Activated CD8-positive, alpha-beta T cell treated with anti-CD3 and anti-CD28 coated beads for 36 hours (primary cell): Measurements from ENCODE around the gene ATP9B. TPM values are rescaled to one million over a fixed set of nuclear protein-coding genes. Genes with fewer than 3 reads are reported as not detected.
"Not testable (repeated sequence)": the region's sequence is repeated elsewhere in the genome, so short reads cannot be mapped to it uniquely, and the experiment has no call there.

Experiments
- ATAC-seq: fragments of 200-7000 bp; cut with Tn5 transposase; one replicate; pipeline ENCODE4 v1.10.0; 2021; ENCODE audit warnings: mild to moderate bottlenecking, moderate library complexity
- CTCF ChIA-PET: fragments of 350-600 bp; sonication (Branson Sonifier 250); formaldehyde crosslinking; loops from one replicate; lab custom pipeline; 2021; ENCODE audit warnings: antibody characterized with exemption; lab: Charles Lee
- POLR2A ChIA-PET: fragments of 350-600 bp; sonication (Branson Sonifier 250); formaldehyde crosslinking; loops from one replicate; lab custom pipeline; 2021; ENCODE audit warnings: antibody characterized with exemption; lab: Charles Lee
- DNase-seq: peaks from one replicate; pipeline ENCODE4 v3.0.0-alpha.2; 2020
- H3K27ac Mint-ChIP-seq: one replicate; pipeline ENCODE4 v1.8.0; 2021; ENCODE audit warnings: mild to moderate bottlenecking, mixed read lengths
- H3K27me3 Mint-ChIP-seq: one replicate; pipeline ENCODE4 v1.8.0; 2021; ENCODE audit warnings: mixed read lengths
- H3K36me3 Mint-ChIP-seq: one replicate; pipeline ENCODE4 v1.8.0; 2021; ENCODE audit warnings: low read depth, mixed read lengths
- H3K4me1 Mint-ChIP-seq: one replicate; pipeline ENCODE4 v1.8.0; 2021; ENCODE audit warnings: low read depth, mixed read lengths
- H3K4me3 Mint-ChIP-seq: one replicate; pipeline ENCODE4 v1.8.0; 2021; ENCODE audit warnings: mild to moderate bottlenecking, moderate library complexity, mixed read lengths
- H3K9me3 Mint-ChIP-seq: one replicate; pipeline ENCODE4 v1.8.0; 2021; ENCODE audit warnings: mixed read lengths
- CTCF ChIP-seq: fragments of 200-600 bp; IDR thresholded peaks from one replicate; pipeline ENCODE4 v1.8.0; 2022; ENCODE audit warnings: antibody characterized with exemption, mild to moderate bottlenecking
- intact Hi-C: fragments of 100-400 bp; cut with micrococcal nuclease; formaldehyde crosslinking; loops from one replicate; pipeline ENCODE4 v1.10.0; 2022
- total RNA-seq, 2 experiments: library from RNA; stranded (reverse); gene quantifications; one replicate each; pipeline ENCODE4 v1.2.3, GENCODE V29; 2021

ATP9B gene
- total RNA-seq, 2 experiments from 2014 or later, result 18.9 to 21.1 TPM

DNA sequence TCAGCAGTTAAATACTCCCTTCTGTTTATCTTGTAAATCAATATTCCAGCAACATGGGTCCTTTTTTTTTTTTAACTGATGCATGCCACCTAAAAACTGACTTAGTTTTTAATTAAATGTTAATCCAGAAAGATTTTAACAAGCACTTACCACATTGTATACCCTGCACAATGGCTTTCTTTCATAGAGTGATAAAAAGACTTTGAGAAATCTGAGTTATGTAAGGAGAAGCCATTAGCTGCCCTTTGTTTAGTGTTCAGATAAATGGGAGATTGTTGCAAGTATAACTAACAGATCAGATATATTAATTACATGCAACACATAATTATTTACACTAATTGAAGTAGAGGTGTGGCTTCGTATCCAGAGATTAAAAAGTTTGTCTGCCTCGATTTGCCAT is 303.8 kb downstream of the ATP9B start:
- Mint-ChIP-seq H3K36me3 (peaks cover 5% of the 10 kb centered on the region), H3K27ac (peak overlapping the region; percentile 42), H3K4me1 (peaks cover 22% of the 10 kb centered on the region), H3K9me3 (no peaks in the 10 kb centered on the region), H3K4me3 (no peak overlapping the region), H3K27me3 (no peaks in the 10 kb centered on the region)
- ATAC-seq (no peak), DNase-seq (no peak)
- TF ChIP-seq CTCF, result no peak
- ChIA-PET POLR2A (interaction anchor here (1.0 kb wide), 1 partner anchor 116 kb away, joined by 3 read pairs; no protein-coding TSS in a partner anchor), CTCF (interaction anchor here (3.3 kb wide), 1 partner anchor 157 kb away, joined by 11 read pairs; no protein-coding TSS in a partner anchor)
- intact Hi-C loops, result no loop called here

DNA sequence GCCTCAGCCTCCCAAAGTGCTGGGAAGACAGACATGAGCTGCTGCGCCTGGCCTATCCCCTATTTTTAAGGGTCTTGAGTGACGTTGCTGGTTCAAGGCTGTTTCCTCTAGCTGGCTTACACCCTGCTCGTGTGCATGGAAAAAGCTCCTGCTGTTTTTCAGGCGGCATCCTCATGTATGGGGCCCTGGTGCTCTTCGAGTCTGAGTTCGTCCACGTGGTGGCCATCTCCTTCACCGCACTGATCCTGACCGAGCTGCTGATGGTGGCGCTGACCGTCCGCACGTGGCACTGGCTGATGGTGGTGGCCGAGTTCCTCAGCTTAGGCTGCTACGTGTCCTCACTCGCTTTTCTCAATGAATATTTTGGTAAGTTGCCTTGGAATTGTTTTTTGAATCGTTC is 304.5 kb downstream of the ATP9B start:
- ChIA-PET POLR2A (no interaction called here), CTCF (interaction anchor here (1.5 to 9.6 kb wide), 3 partner anchors 150 to 269 kb away, joined by 3 to 135 read pairs (median 11); no protein-coding TSS in a partner anchor)
- no peak overlapping the region for H3K27ac Mint-ChIP-seq
- H3K9me3 Mint-ChIP-seq, result no peaks in the 10 kb centered on the region
- DNase-seq (no peak), ATAC-seq (no peak)
- peaks cover 14% of the 10 kb centered on the region for H3K4me1 Mint-ChIP-seq
- peaks cover 5% of the 10 kb centered on the region for H3K36me3 Mint-ChIP-seq
- intact Hi-C loops, result no loop called here
- no peak overlapping the region for H3K4me3 Mint-ChIP-seq
- no peak for TF ChIP-seq CTCF
- no peaks in the 10 kb centered on the region for H3K27me3 Mint-ChIP-seq

DNA sequence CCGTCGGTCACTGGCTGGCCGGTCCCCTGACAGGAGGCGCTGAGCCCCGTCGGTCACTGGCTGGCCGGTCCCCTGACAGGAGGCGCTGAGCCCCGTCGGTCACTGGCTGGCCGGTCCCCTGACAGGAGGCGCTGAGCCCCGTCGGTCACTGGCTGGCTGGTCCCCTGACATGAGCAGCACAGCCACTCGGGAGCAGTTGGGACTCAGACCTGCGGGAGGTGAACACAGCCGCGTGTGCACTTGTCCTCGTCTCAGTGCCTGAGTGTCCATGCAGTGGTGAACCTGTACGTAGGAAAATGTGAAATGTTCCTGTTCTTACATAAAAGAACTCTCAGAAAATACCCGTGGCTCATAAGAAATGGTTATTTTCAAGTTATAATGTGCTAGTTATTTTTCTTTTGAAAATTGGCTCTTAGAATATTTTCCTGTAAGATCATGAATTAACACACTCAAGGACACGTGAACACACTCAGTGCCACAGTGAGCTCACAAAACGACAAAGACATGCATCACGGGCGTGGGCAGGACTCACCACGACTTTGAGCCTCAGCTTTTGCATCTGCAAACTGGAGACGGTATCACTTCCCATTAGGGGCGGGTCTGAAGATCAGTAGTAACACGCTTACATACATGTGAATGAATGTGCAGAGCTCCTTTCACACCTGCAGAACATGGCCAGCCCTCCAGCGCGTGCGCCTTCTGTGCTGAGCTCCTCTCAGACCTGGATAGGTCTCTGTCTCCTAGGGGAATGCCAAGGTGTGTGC is 305.4 kb downstream of the ATP9B start:
- ATAC-seq (no peak), DNase-seq (no peak)
- POLR2A ChIA-PET, result interaction anchor here (1.6 kb wide), 1 partner anchor 251 kb away, joined by 4 read pairs; no protein-coding TSS in a partner anchor
- Mint-ChIP-seq H3K36me3 (peaks cover 5% of the 10 kb centered on the region), H3K27ac (peak overlapping the region; percentile 48), H3K27me3 (no peaks in the 10 kb centered on the region), H3K9me3 (no peaks in the 10 kb centered on the region), H3K4me1 (peaks cover 19% of the 10 kb centered on the region), H3K4me3 (no peak overlapping the region)
- TF ChIP-seq CTCF, result no peak
- CTCF ChIA-PET, result interaction anchor here (1.5 to 9.6 kb wide), 3 partner anchors 149 to 268 kb away, joined by 3 to 135 read pairs (median 11); no protein-coding TSS in a partner anchor
- intact Hi-C loops, result no loop called here

DNA sequence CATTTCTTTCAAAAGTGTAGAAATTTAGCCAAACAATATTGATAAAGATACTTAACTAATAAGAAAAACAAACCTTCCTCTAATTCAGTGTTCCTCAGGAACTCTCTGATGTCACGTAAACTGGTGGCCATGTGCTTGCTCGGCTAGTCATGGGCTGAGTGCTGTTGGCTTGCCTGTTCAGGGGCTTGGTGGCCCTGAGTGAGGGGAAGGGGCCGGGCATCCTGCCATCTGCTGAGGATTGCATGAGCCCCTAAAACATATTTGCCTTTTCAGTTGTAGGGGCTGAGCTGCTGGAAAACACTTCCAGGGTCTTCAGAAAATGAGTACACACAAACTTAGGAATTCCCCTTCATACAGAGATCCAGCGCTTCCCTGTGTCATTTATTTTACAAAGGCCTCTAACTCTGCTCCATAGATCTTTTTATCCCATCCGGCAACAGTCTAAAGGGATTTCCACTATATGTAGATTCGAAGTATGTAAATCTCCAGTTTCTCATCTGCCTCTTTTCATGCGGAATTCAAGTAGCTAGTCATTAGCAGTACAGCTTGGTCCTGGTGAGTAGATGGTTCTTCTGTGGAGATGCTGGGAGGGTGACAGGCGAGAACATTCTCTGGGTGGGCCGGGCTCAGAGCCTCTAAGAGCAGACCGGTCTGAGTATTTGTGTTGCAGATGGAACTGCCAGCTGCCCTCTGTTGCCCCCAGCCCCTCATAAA is 306.4 kb downstream of the ATP9B start:
- peaks cover 5% of the 10 kb centered on the region for H3K36me3 Mint-ChIP-seq
- CTCF ChIA-PET, result interaction anchor here (1.5 to 9.6 kb wide), 3 partner anchors 148 to 267 kb away, joined by 3 to 135 read pairs (median 11); no protein-coding TSS in a partner anchor
- POLR2A ChIA-PET, result interaction anchor here (0.8 to 1.6 kb wide), 2 partner anchors 10 to 250 kb away, joined by 3 to 4 read pairs; no protein-coding TSS in a partner anchor
- no peaks in the 10 kb centered on the region for H3K9me3 Mint-ChIP-seq
- peak overlapping the region; percentile 38 for H3K27ac Mint-ChIP-seq
- H3K4me3 Mint-ChIP-seq, result no peak overlapping the region
- peaks cover 15% of the 10 kb centered on the region for H3K4me1 Mint-ChIP-seq
- TF ChIP-seq CTCF, result no peak
- H3K27me3 Mint-ChIP-seq, result no peaks in the 10 kb centered on the region
- intact Hi-C loops, result no loop called here
- DNase-seq (no peak), ATAC-seq (no peak)

DNA sequence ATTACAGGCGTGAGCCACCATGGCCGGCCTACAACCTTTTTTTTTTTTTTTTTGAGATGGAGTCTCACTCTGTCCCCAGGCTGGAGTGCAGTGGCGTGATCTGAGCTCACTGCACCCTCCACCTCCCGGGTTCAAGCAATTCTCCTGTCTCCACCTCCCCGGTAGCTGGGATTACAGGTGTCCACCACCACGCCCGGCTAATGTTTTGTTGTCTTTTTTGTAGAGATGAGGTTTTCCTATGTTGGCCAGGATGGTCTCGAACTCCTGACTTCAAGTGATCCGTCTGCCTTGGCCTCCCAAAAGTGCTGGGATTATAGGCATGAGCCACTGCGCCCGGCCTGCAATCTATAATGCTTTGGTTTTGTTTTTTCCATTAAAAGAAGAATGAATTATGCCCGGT is 307.5 kb downstream of the ATP9B start:
- DNase-seq, intact Hi-C loops, H3K36me3 Mint-ChIP-seq, ATAC-seq, H3K4me3 Mint-ChIP-seq, POLR2A ChIA-PET, H3K27me3 Mint-ChIP-seq, H3K9me3 Mint-ChIP-seq: not testable (repeated sequence)
- H3K4me1 Mint-ChIP-seq, result peaks cover 10% of the 10 kb centered on the region
- H3K27ac Mint-ChIP-seq, result peak overlapping the region; percentile 55
- CTCF ChIA-PET, result interaction anchor here (5.0 to 9.6 kb wide), 2 partner anchors 27 to 266 kb away, joined by 44 to 135 read pairs; no protein-coding TSS in a partner anchor
